GM20000 (cell line): ENCODE measurements around the gene SYPL2.

Source experiments
- DNase-seq: peaks from one replicate; pipeline ENCODE4 v3.0.0; 2012; ENCODE audit warnings: low spot score
- CTCF ChIP-seq: IDR thresholded peaks from 2 replicates; pipeline ENCODE4 v1.5.1; 2012; ENCODE audit warnings: mild to moderate bottlenecking, control low read depth; ENCODE audit errors: extremely low read depth, missing control alignments

The SYPL2 gene

DNA sequence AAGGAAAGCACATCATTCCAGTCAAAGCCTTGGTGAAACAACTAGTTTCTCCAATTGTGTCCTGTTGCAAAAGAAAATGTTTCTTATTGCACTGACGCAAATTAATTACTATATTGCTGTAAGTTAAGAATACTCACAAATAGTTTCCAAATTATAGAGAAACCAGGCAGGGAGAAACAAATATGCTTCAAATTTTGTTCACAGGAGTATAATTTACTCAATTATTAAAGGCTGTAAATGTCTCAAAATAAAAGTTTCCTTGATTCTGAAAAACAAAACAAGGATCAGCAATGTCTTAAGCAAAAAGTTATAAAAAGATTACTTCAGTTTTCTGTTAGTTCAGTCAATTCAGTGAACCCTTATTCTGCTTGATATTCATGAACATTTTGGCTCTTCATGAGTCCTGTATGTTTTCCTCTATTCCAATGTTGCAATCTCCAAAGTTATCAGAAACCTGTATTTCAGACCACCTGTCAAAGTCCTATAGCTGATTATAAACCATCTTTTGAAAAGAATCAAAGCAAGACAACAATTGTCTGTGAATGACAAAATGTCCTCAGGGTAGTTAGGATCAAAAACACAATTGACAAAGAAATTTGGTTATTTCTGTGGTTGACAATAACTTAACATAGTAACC lies 11.7 kb upstream of the SYPL2 start:
- no peak for DNase-seq
- no peak for TF ChIP-seq CTCF

- no peak for TF ChIP-seq CTCF
- DNase-seq: no peak
Measured at GRCh38 chr1:109457819-109458218, 8.5 kb upstream of the SYPL2 start.

DNA sequence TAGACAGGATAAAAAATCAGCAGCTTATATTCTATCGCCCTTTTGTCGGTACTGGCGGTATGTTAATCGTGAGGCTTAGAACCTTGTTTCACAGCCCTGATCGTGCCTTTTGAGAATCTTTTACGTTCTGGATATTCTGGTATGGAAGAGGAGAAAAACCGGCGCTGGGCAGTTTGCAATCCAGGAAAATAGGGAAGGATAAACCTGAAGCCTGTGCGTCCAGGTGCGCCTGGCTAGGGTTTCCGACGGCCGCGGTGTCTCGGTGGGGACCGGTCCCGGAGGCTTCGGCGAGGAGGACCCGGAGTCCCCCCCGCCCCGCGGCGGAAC lies 258 bp upstream of the SYPL2 start:
- TF ChIP-seq CTCF: no peak
- DNase-seq: no peak

GRCh38 chr1:109467301-109467777 lies 993 bp downstream of the SYPL2 start:
- no peak for TF ChIP-seq CTCF
- no peak for DNase-seq

DNA sequence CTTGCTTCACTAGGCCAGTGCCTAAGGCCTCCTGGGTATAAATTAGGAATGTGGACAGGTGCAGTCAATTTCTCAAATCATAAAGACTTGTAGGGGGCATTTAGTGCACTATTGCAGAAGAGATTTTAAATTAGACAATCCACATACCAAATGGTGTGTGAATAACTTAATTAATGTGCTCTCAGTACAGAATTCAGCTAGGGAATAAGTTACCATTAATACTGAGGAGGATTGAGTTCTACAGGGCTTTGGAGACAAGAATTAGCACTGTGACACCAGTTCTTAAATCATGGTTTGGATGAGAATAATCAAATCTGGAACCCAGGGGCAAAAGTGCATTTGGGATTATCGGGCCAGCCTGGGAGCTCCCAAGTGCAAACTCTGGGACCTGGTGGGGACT lies 1.7 kb downstream of the SYPL2 start:
- DNase-seq: no peak
- TF ChIP-seq CTCF: no peak

GRCh38 chr1:109468903-109469302 lies 2.6 kb downstream of the SYPL2 start:
- DNase-seq: no peak

DNA sequence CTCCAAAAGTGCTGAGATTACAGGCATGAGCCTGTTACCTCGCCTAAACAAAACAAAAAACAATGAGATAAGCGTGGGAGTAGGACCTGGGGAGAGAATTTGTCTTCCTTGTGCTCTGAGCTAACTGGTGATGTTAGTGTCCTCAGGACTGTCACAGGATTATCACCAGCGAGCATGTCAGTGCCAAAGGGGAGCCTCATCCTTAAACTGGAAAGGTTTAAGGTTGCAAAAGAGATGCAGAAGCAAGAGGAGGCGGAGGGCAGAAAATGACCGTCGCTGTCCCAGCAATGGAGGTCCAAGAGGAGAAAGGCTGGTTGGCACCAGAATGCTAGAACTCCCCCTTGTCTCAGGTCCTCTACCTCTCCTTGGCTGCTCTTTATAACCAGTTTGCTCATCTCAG lies 3.9 kb downstream of the SYPL2 start:
- no peak for TF ChIP-seq CTCF

More at GRCh38 chr1:109468903-109469302, 2.6 kb downstream of the SYPL2 start:
- no peak for TF ChIP-seq CTCF

More for the DNA sequence above, 3.9 kb downstream of the SYPL2 start:
- peak; percentile 8 for DNase-seq
